MM.1S (cell line): Measurements from ENCODE around the gene LMF1.

Experiments
- CTCF ChIP-seq: fragments of 300-600 bp; sonication (generic); IDR thresholded peaks from 2 replicates; pipeline ENCODE4 v1.5.1; 2016; ENCODE audit warnings: antibody characterized with exemption, low read length, mixed read lengths
- EZH2 ChIP-seq: fragments of 300-600 bp; sonication (generic); optimal IDR thresholded peaks from 2 replicates; pipeline ENCODE3; 2017; ENCODE audit warnings: low read depth, mild to moderate bottlenecking, antibody characterized with exemption, low read length, mixed read lengths

- no peak for TF ChIP-seq EZH2
- no peak for TF ChIP-seq CTCF
Measured at GRCh38 chr16:963913-964312, 6.9 kb downstream of the LMF1 start.
